ENCODE data around the gene MYH9. TPM values are rescaled to one million over a fixed set of nuclear protein-coding genes. Genes with fewer than 3 reads are reported as not detected.
A peak's percentile ranks its signal among the peaks of the same experiment; 100 is the strongest.

The MYH9 gene
- total RNA-seq, 1 experiment from 2014 or later = 258 TPM

DNA sequence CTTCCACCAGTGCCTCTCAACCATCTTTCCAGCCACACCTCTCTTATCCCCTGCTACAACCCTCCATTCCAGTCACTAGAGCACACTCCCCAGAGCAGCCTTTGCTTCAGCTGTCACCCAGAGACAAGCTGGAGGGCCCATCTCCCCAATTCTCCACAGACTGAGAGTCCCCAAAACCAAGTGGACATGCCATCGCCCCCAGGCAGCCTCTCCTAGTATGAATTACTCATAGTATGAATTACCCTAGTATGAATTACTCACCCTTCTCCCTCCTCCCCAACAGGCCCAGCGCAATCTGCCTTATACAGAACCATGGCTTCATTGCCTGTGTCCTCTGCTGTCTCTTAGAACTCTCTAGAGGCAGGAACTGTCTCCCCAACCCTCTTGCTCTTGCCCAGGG is 24.8 kb downstream of the MYH9 start:
- no peak for ATAC-seq
- H3K4me3 ChIP-seq (replicated peaks in 1 of 2; ENCODE audit: low read depth in 1 of 2, low read length in 2 of 2) = no peak overlapping the region
- H4K20me1 ChIP-seq (ENCODE audit: insufficient read depth) = peaks cover 20% of the 10 kb centered on the region; the same call in 1 of the 2 replicates
- peak overlapping the region; percentile 22; the same call in 1 of the 2 replicates for H3K27ac ChIP-seq (ENCODE audit: low read depth, low read length)
- H3K4me1 ChIP-seq (ENCODE audit: control insufficient read depth in 1 of 2, insufficient read depth in 2 of 2, low read length in 2 of 2) = peaks cover 86 to 99% of the 10 kb centered on the region in 2 experiments
- DNase-seq (ENCODE audit: low read depth, low spot score) = no peak
- ChIA-PET POLR2A (no interaction called here), CTCF (interaction anchor here (1.1 kb wide), 1 partner anchor 108 kb away, joined by 3 read pairs; no protein-coding TSS in a partner anchor), RAD21 (ENCODE audit: low non-redundant PET in 1 of 2, low total read pairs in 2 of 2, uncharacterized antibody in 2 of 2, unreplicated experiment in 2 of 2) (no interaction called here)
- H3K9me2 ChIP-seq (ENCODE audit: insufficient read depth) = no peaks in the 10 kb centered on the region
- no peak for TF ChIP-seq ZNF274 (IDR thresholded peaks at IDR 0.05; ENCODE audit: low read depth, low read length)
- no peak for TF ChIP-seq CEBPB (IDR thresholded peaks at IDR 0.05; ENCODE audit: low read depth)
- TF ChIP-seq POLR2AphosphoS5 (IDR thresholded peaks at IDR 0.05; ENCODE audit: low read depth, low read length) = no peak
- TF ChIP-seq EZH2phosphoT487 (IDR thresholded peaks at IDR 0.05; ENCODE audit: borderline replicate concordance) = no peak
- TF ChIP-seq ELF1 (IDR thresholded peaks at IDR 0.05; ENCODE audit: borderline replicate concordance, low read depth) = no peak
- TF ChIP-seq SP1 (IDR thresholded peaks at IDR 0.05; ENCODE audit: low read depth) = no peak
- TF ChIP-seq ZFX (IDR thresholded peaks at IDR 0.05) = no peak
- H3K9ac ChIP-seq (ENCODE audit: low read length) = no peak overlapping the region
- intact Hi-C loops (cut with micrococcal nuclease) = no loop called here
- H3K27me3 ChIP-seq (ENCODE audit: insufficient read depth, low read length) = no peaks in the 10 kb centered on the region
- peaks cover 98% of the 10 kb centered on the region for H3K79me2 ChIP-seq (ENCODE audit: insufficient read depth, low read length)
- H3K36me3 ChIP-seq (ENCODE audit: control insufficient read depth in 1 of 2, insufficient read depth in 2 of 2, low read length in 2 of 2) = peaks cover 0 to 6% of the 10 kb centered on the region in 2 experiments; a peak in 1 of 4 replicates
- H3K4me2 ChIP-seq (ENCODE audit: low read length) = peak overlapping the region; percentile 74
- no TSS peak for BruUV-seq (replicated peaks)
- H3K9me3 ChIP-seq (ENCODE audit: control insufficient read depth in 1 of 2, insufficient read depth in 1 of 2, low read depth in 1 of 2, low read length in 2 of 2) = no peaks in the 10 kb centered on the region
- no peak overlapping the region for H2AFZ ChIP-seq (ENCODE audit: low read depth, low read length, poor library complexity, severe bottlenecking)

DNA sequence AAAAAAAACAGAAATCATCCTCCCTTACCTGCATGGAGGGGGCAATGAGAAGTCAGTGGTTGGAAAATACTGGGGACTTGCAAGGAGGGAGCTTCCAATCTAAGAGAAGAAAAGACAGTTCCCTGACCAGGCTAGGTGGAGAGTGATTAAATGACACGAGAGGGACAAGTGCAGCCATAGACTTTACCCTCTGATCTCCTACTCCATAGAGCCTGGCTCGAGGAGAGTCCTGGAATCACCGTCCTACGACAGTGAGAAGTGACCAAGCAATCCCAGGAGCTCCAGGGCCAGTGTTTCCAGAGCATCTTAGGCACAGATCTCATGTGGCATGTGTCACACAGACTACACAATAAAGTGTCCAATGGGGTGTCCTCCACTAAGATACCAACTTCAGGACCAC is 25.7 kb downstream of the MYH9 start:
- Histone ChIP-seq H3K27ac (ENCODE audit: low read depth, low read length) (0 out of 2 replicates have a peak overlapping the region, but pooled peaks have one; percentile 17), H3K36me3 (ENCODE audit: control insufficient read depth in 1 of 2, insufficient read depth in 2 of 2, low read length in 2 of 2) (no peaks in the 10 kb centered on the region; a peak in 1 of 4 replicates), H3K9me2 (ENCODE audit: insufficient read depth) (no peaks in the 10 kb centered on the region), H3K4me3 (replicated peaks in 1 of 2; ENCODE audit: low read depth in 1 of 2, low read length in 2 of 2) (no peak overlapping the region), H3K9ac (ENCODE audit: low read length) (no peak overlapping the region), H2AFZ (ENCODE audit: low read depth, low read length, poor library complexity, severe bottlenecking) (no peak overlapping the region), H3K27me3 (ENCODE audit: insufficient read depth, low read length) (no peaks in the 10 kb centered on the region), H3K4me2 (ENCODE audit: low read length) (peak overlapping the region; percentile 10; the same call in 1 of the 2 replicates), H3K4me1 (ENCODE audit: control insufficient read depth in 1 of 2, insufficient read depth in 2 of 2, low read length in 2 of 2) (peaks cover 85 to 99% of the 10 kb centered on the region in 2 experiments), H3K79me2 (ENCODE audit: insufficient read depth, low read length) (peaks cover 98% of the 10 kb centered on the region), H4K20me1 (ENCODE audit: insufficient read depth) (peaks cover 19% of the 10 kb centered on the region; the same call in 1 of the 2 replicates), H3K9me3 (ENCODE audit: control insufficient read depth in 1 of 2, insufficient read depth in 1 of 2, low read depth in 1 of 2, low read length in 2 of 2) (no peaks in the 10 kb centered on the region)
- ChIA-PET CTCF (no interaction called here), POLR2A (no interaction called here), RAD21 (ENCODE audit: low non-redundant PET in 1 of 2, low total read pairs in 2 of 2, uncharacterized antibody in 2 of 2, unreplicated experiment in 2 of 2) (no interaction called here)
- ATAC-seq (no peak), DNase-seq (ENCODE audit: low read depth, low spot score) (no peak)
- intact Hi-C loops (cut with micrococcal nuclease) = no loop called here
- TF ChIP-seq SIN3A (IDR thresholded peaks at IDR 0.05; ENCODE audit: low read depth) (no peak), POLR2A (IDR thresholded peaks at IDR 0.05; ENCODE audit: borderline replicate concordance, extremely low read depth, insufficient read depth, insufficient read length) (no peak), POLR2AphosphoS5 (IDR thresholded peaks at IDR 0.05; ENCODE audit: low read depth, low read length) (no peak), CBX3 (IDR thresholded peaks at IDR 0.05; ENCODE audit: low read depth) (no peak)
- TF ChIP-seq, protein P1, sequence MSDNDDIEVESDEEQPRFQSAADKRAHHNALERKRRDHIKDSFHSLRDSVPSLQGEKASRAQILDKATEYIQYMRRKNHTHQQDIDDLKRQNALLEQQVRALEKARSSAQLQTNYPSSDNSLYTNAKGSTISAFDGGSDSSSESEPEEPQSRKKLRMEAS (IDR thresholded peaks at IDR 0.05) = no peak
- no TSS peak for BruUV-seq (replicated peaks)

All from HCT116 (cell line).